Middle frontal gyrus (tissue), 1 donor: ENCODE results near the gene TBX2.
"Not testable (repeated sequence)": the region's sequence is repeated elsewhere in the genome, so short reads cannot be mapped to it uniquely, and the experiment has no call there.

ENCODE experiments used
- DNase-seq: peaks from one replicate; pipeline ENCODE4 v3.0.0-alpha.2; 2015; ENCODE audit warnings: low spot score; ENCODE audit errors: extremely low spot score

The TBX2 gene

DNA sequence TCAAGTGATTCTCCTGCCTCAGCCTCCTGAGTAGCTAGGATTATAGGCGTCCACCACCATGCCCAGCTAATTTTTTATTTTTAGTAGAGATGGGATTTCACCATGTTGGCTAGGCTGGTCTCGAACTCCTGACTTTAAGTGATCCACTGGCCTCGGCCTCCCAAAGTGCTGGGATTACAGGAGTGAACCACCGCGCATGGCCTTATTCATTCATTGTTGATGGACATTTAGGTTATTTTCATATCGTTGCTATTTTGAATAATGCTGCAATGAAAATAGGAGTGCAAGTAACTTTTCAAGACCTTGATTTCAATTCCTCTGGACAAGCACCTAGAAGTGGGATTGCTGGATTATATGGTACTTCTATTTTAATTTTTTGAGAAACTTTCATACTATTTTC is 30.2 kb downstream of the TBX2 start:
- not testable (repeated sequence) for DNase-seq

DNA sequence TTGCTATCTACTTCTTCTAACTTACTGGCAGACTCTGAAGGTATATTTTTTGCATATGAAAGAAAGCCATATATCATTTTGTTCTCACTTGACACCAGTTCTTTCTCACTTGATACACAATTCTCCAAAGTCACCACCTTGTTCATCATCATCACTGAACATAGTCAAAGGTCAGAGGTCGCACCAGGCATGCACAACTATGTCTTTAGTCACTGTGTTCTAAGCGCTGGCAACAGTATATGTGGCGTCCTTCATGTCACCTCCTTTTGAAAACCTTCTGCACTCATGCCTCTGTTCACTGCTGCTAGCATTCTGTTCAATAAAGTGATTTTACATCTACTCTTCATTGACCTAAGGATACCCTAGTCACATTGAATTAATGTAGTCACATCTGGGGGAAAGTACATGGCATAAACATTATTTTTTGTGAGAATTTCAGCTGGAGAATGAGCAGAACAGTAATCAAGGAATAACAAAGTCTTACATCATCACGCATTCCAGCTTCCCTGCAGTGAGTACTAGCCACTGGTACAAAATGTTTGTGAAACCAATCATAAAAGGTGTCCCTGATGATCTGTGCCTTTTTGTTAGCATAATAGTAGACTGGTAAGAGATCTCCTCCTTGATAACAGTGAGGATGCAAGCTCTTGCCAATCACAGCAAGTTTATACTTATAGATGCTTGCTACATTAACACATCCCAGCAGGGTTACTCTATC is 32.1 kb downstream of the TBX2 start:
- no peak for DNase-seq

DNA sequence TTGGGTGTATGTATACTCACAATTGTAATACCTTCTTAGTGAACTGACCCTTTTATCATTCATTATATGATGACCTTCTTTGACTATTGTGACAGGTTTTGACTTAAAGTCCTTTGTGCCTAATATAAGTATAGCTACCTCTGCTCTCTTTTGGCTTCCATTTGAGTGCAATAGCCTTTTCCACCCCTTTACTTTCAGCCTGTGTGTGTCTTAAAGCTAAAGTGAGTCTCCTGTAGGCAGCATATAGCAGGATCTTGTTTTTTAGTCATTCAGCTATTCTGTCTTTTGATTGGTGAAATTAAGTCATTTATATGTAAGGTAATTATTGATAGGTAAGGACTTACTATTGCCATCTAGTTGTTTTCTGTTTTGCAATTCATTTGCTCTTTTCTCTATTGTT is 36.6 kb downstream of the TBX2 start:
- DNase-seq, result no peak

DNA sequence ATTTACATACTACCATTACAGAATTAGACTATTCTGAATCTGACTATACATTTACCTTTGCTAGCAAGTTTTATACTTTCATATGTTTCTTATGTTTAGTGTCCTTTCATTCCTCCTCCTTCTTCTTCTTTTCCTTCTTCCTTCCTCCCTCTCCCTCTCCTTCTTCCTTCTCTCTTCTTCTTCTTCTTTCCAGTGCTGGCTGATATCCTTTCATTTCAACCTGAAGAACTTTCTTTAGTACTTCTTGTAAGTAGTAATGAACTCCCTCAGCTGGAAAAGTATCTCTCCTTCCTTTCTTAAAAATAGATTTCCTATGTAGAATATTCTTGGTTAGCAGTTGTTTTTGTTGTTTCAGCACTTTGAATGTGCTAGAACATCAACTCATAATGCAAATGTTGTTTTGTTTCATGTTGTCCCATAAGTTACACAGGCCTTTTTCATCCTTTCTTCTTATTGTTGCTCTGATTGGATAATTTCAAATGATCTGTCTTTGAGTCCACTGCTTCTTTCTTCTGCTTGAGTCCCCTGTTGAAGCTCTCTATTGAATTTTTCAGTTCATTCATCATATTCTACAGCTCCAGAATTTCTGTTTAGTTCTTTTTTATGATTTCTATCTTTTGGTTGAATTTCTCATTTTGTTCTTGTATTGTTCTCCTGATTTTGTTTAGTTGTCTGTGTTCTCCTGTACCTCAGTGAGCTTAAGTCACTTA is 37.5 kb downstream of the TBX2 start:
- DNase-seq, result no peak

DNA sequence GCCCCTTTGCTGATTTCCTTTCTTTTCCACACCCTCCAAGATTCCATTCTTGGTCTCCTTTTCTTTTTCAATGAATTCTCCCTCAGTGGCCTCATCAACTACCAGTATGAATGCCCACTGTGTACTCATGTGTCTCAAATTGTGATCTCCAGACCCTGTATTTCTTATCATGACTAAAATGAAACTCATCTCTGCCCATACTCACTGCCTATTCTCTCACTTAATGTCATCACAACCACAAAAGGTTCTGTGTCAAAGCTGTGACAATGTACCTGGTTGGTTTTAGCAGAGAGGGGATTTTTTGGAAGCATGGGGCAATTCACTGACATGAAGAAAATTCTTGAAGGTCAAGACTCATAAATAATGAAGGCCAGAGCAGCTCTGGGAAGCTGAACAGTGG is 41.1 kb downstream of the TBX2 start:
- no peak for DNase-seq

DNA sequence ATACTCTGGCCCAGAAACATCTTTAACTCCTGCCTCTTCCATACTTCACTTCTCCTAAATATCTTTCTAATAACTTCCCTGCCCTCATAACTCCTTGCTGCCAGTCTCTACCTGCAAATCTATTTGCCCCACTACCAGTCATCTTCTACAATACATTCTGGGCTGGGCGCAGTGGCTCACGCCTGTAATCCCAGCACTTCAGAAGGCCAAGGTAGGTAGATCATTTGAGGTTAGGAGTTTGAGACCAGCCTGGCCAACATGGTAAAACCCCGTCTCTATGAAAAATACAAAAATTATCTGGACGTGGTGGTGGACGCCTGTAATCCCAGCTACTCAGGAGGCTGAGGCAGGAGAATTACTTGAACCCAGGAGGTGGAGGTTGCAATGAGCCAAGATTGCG is 41.9 kb downstream of the TBX2 start:
- DNase-seq, result not testable (repeated sequence)

DNA sequence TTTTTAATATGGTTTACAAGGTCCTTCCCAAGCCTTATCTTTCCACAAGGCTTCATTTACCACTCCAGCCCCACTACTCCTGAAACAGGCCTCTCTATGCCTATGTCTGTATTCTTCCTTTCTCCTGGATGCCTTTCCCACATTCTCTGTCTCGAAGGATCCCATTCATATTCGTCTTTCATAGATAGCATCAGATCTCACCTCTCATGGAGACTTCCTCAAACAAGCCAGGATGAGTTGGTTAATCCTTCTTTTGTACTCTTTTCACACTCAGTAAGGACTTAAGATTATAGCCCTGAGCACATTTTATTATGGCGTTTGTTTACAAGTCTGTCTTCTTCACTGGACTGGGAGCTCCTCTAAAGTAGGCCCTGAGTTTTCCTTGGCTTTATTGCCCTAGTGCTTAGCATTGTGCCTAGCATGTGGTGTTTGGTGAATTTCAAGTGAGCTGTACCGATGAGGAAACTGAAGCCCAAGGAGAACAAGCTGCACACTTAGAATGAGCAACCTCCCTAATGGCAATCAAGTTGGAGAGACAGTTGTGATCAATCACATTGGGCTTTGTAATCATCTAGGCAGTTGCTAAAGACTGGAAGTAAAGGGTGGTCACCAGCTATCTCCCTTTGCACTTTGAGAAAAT is 42.6 kb downstream of the TBX2 start:
- DNase-seq, result no peak

DNA sequence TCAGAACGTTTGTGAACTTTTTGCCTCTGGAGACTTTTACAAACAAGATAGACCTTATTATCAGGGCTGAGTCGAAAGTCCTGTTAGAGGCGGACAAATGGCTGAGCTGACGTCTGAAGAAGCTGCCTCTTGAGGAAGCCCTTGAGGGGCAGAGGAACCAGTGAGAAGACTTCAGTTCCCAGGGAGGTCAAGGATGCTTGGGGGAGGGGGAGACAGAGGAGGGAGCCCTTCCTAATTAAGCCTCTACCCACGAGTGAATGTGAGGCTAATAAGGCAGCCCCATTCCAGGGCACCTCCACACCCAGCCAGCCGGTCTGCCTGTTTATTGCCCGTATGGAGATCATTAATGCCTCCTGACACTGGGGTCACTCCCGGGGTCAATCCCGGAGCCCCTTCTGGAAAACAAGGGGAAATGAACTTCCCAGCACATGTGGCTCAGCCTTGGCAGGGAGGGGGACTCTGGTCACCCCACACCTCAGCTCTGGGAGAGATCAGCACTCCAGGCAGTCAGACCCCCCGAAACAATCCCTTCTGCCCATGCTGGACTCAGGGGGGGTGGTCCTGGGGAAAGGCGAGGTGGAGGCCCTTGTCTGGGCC is 43.3 kb downstream of the TBX2 start:
- DNase-seq, result no peak

DNA sequence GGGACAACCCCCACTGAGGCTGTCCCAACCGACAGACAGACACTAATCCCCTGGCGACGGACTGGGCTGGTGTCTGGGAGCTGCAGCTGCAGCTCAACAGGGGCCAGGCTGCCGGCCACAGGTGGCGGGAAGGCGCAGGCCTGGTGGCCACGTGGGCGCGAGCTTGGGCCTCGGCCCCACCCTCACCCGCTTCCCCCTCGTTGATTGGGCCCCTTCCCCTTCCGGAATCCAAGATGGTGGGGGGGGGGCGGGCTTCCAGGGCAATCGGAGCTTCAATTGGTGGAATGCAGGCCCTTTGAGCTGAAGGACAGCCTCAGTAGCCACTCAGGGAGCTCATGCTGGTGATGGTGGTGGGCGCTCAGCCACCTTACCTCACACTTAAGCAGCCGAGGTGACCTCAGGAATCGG is 43.8 kb downstream of the TBX2 start:
- no peak for DNase-seq

DNA sequence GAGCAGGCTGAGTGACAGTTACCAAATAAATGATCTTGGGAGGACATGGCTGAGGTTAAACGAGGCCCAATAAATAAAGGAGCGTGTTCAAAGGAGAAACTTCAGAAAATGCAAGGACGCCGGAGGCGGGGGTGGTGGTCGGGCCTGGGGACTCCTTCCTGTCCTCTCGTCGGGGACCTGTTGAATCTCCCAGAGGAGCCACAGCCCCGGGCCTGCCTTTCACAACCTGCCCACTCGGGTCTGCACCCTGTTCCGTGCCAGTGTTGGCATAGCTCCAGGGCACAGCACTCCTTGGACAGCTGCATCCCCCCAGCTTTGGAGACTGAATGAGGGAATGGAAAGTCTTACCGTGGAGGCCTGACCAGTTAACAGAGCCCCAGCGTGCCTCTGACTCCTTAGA is 44.4 kb downstream of the TBX2 start:
- no peak for DNase-seq

DNA sequence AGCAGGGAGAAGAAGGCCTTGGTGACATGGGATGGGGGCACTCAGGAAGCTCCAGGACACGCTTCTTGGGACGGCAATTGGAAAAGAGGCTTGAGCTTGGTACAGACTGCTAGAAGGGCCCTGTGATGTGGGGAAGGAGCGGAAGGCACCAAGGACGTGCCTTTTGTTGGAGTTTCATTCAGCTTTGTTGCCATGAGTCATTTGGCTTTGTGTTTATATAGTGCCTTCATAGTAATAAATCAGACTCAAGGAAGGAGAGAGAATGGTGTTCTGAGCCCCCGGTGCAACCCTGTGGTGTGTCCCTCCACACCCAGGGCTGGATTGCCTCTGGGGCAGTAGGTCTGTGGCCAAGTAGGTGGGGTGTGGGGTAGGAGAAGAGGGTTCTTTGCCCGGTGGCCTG is 45.2 kb downstream of the TBX2 start:
- DNase-seq, result no peak

DNA sequence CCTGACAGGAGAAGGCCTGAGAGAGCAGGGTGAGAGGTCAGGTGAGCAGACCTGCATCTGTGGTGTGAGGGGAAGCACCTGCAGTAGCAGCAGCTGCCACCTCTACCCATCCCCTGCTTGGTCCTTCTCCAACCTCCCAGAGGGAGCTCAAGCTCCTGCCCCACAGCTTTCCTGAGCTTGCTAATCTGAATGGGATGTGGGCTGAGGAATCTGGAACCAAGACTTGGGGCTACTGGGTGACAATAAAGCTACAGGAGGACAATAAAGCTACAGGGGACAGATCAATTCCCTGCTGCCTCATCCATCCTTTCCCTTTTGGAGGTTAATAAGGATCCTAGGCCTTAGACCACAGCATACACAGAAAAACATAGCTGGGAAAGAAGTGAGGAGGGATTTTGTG is 47.7 kb downstream of the TBX2 start:
- DNase-seq, result no peak

DNA sequence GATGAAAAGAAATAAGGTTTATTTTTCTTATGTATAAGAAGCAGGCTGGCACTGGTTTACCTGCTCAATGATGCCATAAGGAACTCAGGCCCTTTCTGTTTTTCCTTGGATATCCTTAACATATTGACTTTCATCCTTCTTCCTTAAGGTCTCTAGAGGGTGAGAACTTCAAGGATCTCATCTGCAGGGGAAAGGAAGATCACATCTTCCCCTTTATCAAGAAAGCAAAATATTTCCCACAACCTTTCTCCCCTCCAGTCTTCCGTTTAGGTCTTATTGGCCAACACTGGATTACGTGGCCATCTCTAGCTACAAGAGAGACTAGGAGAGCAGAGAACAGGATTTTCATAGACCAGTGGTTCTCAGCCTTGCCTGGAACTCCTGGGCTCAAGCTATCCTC is 48.4 kb downstream of the TBX2 start:
- DNase-seq, result no peak

DNA sequence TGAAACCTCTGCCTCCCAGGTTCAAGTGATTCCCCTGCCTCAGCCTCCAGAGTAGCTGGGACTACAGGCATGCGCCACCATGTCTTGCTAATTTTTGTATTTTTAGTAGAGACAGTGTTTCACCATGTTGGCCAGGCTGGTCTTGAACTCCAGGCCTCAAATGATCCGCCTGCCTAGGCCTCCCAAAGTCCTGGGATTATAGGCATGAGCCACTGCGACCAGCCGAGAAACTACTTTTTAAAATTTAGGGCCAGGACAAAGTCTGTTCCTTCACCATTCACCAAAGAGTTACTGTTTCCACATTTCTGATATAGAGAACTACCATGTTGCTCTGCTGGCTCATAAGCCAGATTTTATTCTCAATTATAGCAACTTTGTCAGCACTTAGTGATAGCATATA is 49.5 kb downstream of the TBX2 start:
- not testable (repeated sequence) for DNase-seq

DNA sequence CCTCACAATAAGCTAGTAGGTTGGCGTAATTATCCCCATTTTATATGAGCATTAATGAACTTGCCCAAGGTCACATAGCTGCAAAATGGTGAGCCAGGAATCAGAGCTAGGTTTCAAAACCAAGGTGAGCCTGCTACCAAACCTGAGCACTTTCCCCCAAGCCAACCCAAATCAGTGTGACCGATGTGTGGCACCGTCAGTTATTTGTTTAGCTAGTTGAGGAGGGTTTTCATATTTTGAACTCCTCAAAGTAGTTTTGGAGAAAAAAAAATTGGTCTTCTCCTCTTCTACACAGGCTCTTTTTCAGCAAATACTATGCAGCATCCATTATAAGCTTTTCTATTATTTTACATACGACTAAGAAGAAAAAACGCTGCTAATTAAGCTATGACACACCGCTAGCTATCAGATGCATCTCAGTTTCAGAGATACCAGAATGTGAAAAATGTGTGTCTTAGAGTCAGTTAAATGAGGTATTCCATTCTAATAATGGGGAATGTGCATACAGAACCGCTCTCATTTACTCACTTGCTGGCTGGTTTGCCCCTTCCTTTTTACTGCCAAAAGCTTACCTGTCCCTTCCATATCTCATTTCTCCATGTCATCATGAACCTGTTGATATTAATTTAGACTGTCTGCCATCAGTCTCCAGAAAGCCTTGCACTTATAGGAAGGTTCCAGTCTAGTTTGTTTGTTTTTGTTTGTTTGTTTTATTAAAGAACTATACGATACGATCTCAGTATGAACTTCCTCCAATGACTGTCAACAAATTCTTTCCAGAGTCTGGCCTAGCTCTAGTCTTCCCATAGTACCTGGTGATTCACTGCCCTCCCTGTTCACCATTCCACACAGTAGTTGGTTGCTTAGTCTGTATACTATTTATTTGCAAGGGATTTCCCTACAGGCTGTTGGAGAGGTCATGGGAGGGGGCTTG is 50.3 kb downstream of the TBX2 start:
- DNase-seq, result no peak

DNA sequence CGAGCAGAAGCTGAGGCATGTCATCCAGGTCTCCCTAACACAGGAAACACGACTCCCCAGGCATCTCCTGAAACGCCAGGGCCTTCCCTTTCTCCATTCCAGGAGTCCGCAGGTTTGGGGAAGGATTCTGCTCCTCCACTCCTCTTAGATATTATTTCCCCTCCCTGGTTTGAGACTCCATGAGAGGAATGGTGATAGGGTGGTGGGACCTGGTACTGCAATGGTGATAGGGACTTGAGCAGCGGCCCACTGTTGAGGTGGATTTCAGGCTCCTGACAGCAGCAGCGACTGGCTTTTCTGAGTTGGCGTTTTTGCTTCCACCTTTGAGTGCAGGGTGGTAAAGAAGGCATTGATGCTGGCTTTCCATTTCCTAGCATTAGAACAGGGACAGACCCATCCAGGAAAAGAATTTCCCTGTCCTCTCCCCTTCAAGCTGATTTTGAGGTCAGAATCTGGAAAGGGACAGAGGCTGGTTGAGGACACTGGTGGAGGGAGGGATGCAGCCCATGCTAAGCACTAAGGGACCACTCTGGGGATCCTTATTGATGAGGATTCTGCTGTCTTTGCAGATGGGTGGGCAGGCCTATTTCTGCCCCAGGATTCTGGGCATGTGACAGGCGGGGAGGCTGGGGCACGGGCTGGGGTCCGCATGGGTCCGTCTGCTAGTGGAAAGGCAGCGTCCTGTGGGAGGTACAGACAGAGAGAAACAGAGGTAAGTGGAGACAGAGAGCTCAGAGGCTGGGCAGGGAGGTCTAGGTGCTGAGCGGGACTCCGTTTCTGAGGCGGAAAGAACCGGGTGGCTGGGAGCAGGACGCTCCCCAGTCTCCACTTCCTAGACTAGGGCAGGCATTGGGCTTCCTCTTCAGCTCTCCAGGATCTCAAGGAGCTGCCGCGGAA is 51.2 kb downstream of the TBX2 start:
- no peak for DNase-seq

DNA sequence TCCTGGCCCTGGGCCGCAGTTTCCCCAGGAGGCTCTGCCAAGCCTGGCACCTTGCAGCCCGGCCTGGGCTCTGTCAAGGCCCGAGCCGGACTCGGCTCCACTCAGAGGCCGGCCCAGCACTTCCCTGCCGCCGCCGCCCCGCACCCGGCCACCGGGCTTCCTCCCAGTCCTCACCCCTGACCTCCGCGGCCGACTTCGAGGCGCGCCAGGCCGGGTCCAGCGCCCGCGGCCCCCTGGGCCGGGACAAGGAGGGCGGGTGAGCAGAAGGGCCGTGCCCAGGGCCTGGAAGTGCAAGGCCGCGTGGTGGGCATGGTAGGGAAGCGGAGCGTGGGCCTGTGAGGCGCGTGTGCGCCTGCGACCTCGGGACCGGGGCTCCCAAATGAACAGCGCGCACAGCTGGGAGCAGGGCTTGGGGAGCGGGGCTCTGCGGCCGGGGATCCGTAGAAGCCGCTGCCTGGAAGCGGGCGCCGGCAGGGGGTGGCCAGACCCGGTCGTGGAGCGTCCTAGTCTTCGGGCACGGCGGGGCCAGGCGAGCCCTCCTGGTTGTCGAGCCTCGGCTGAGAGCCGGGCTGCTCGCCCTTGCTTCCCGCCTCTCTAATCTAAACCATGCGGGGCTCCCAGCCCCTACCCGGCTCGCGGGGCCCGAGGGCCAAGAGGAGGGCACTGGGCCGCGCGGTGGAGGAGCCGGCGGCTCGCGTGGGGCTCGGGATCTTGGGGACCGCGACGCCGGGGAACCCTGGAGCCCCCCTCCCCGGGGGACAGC is 52.1 kb downstream of the TBX2 start:
- DNase-seq, result no peak

DNA sequence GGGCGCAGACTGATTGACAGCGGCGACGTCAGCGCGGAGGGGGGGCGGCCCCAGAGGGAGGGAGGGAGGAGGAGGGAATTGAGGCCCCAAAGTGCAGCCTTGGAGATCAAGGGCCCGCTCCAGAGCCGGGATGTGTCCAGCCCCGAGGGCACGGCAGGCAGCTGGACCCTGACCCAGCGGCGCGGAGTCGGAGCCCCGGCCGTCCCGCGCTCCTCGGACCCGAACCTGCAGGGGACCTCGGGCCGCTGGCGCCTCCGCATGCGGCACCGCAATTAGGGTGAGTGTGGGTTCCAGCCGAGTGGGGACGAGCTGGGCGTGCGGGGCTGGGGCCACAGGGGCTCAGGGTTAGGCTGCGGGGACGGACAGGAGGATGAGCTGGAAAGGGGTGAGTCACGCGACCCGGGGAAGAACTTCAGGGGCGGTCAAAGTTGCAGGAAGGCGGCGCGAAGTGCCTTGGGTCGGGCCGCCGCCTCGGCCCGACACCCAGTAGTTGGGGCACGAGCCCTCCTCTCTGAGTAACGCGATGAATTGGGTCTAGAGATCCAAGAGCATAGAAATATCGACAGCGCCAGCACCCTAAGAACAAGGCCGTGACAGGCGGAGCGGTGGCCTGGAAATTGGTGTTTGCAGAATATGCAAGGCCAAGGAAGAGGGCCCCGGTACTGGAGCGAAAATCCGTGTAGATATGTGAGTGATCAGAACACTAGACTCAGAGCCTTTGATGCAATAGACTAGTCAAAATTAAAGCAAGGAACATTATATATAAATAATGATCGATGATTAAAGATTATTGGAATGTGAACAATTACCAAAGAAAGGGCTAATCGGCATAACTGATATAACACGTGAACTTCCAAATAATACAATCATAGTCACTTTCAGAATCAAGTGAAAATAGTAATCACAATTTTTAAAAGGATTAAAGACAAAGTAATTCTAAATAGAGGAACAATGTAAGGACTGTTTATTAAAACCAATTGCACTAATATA is 53.0 kb downstream of the TBX2 start, which contains the start of gene TBX4:
Gene TBX4 (plus strand): TSS at position 122 of the 990 bp plus-strand sequence. CDS start 4,069 bp downstream, outside the sequence.
- DNase-seq, result no peak
